ENCODE measurements around the gene TIMM10. TPM values are rescaled to one million over a fixed set of nuclear protein-coding genes. Genes with fewer than 3 reads are reported as not detected.

TIMM10 gene
- total and polyA plus RNA-seq, 4 donors, result 19.8 to 77.4 (median 30.3) TPM

DNA sequence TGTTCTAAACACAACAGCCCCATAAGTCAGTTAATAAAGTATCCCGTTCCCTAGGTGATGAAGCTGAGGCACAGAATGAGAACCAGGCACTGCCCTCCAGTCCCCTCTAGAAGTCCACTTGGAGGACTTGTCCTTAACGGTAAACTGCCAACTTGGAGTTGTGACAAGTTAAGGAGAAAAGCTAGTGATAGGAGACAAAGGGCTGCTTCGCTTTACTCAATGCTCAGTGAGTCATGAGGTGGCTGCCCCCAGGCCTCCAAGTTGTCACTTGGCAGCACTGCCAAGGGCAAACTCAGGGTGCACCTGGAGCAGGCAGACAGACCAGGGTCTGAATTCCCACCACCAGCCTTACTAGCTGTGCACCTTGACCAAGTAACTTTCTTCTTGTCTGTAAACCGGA lies 28.6 kb downstream of the TIMM10 start:
- DNase-seq (ENCODE audit: low spot score), result no peak
- H3K4me1 ChIP-seq (ENCODE audit: control insufficient read depth in 4 of 4, insufficient read depth in 4 of 4, low read length in 3 of 4), result peaks cover 43 to 75% (median 68%) of the 10 kb centered on the region in 4 donors

More for the DNA sequence above, 28.6 kb downstream of the TIMM10 start:
- Histone ChIP-seq H3K27me3 (ENCODE audit: control insufficient read depth in 4 of 4, insufficient read depth in 4 of 4, low read length in 3 of 4) (no peaks in the 10 kb centered on the region), H3K27ac (ENCODE audit: low read depth in 1 of 2, low read length in 2 of 2) (peak overlapping the region; percentile 79 to 82), H3K36me3 (ENCODE audit: control insufficient read depth in 4 of 4, insufficient read depth in 3 of 4, low read depth in 1 of 4, low read length in 3 of 4) (peaks cover 0 to 14% (median 9%) of the 10 kb centered on the region in 4 donors), H3K9me3 (ENCODE audit: control insufficient read depth in 4 of 4, low read length in 3 of 4) (no peaks in the 10 kb centered on the region), H3K4me3 (ENCODE audit: low read depth in 1 of 3, low read length in 3 of 3) (no peak overlapping the region), H3K9ac (ENCODE audit: low read depth in 1 of 2, low read length in 2 of 2) (peak overlapping the region in 1 of 2 donors; percentile 10)
- WGBS, result 56% methylated on average over 4 of the region's 4 CpGs
- TF ChIP-seq, protein P1, sequence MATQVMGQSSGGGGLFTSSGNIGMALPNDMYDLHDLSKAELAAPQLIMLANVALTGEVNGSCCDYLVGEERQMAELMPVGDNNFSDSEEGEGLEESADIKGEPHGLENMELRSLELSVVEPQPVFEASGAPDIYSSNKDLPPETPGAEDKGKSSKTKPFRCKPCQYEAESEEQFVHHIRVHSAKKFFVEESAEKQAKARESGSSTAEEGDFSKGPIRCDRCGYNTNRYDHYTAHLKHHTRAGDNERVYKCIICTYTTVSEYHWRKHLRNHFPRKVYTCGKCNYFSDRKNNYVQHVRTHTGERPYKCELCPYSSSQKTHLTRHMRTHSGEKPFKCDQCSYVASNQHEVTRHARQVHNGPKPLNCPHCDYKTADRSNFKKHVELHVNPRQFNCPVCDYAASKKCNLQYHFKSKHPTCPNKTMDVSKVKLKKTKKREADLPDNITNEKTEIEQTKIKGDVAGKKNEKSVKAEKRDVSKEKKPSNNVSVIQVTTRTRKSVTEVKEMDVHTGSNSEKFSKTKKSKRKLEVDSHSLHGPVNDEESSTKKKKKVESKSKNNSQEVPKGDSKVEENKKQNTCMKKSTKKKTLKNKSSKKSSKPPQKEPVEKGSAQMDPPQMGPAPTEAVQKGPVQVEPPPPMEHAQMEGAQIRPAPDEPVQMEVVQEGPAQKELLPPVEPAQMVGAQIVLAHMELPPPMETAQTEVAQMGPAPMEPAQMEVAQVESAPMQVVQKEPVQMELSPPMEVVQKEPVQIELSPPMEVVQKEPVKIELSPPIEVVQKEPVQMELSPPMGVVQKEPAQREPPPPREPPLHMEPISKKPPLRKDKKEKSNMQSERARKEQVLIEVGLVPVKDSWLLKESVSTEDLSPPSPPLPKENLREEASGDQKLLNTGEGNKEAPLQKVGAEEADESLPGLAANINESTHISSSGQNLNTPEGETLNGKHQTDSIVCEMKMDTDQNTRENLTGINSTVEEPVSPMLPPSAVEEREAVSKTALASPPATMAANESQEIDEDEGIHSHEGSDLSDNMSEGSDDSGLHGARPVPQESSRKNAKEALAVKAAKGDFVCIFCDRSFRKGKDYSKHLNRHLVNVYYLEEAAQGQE (IDR thresholded peaks at IDR 0.05), result no peak
- TF ChIP-seq JUND (IDR thresholded peaks at IDR 0.05) (peak; percentile 86 to 90), RAD21 (IDR thresholded peaks at IDR 0.05) (no peak), GABPA (IDR thresholded peaks at IDR 0.05 in 1 of 2, conservative IDR thresholded peaks at IDR 0.05 in 1 of 2) (no peak), SP1 (IDR thresholded peaks at IDR 0.05) (peak; percentile 58), NR2F2 (IDR thresholded peaks at IDR 0.05) (no peak), HNF4G (IDR thresholded peaks at IDR 0.05) (peak; percentile 21), TAF1 (conservative IDR thresholded peaks at IDR 0.05) (no peak), FOXA2 (IDR thresholded peaks at IDR 0.05) (no peak), FOXA1 (IDR thresholded peaks at IDR 0.05) (no peak), ZBTB33 (IDR thresholded peaks at IDR 0.05) (no peak), HNF4A (conservative IDR thresholded peaks at IDR 0.05) (peak; percentile 79 to 88), RXRA (IDR thresholded peaks at IDR 0.05) (peak; percentile 68 to 78), EGR1 (IDR thresholded peaks at IDR 0.05; ENCODE audit: low read depth in 2 of 2) (no peak), YY1 (IDR thresholded peaks at IDR 0.05) (no peak)
- TF ChIP-seq, protein P2, sequence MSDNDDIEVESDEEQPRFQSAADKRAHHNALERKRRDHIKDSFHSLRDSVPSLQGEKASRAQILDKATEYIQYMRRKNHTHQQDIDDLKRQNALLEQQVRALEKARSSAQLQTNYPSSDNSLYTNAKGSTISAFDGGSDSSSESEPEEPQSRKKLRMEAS (IDR thresholded peaks at IDR 0.05), result peak; percentile 54
- TF ChIP-seq, protein P3, sequence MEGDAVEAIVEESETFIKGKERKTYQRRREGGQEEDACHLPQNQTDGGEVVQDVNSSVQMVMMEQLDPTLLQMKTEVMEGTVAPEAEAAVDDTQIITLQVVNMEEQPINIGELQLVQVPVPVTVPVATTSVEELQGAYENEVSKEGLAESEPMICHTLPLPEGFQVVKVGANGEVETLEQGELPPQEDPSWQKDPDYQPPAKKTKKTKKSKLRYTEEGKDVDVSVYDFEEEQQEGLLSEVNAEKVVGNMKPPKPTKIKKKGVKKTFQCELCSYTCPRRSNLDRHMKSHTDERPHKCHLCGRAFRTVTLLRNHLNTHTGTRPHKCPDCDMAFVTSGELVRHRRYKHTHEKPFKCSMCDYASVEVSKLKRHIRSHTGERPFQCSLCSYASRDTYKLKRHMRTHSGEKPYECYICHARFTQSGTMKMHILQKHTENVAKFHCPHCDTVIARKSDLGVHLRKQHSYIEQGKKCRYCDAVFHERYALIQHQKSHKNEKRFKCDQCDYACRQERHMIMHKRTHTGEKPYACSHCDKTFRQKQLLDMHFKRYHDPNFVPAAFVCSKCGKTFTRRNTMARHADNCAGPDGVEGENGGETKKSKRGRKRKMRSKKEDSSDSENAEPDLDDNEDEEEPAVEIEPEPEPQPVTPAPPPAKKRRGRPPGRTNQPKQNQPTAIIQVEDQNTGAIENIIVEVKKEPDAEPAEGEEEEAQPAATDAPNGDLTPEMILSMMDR (IDR thresholded peaks at IDR 0.05; ENCODE audit: low read depth, low read length, missing input control), result no peak
- TF ChIP-seq, protein P4, sequence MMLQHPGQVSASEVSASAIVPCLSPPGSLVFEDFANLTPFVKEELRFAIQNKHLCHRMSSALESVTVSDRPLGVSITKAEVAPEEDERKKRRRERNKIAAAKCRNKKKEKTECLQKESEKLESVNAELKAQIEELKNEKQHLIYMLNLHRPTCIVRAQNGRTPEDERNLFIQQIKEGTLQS (IDR thresholded peaks at IDR 0.05), result peak; percentile 57
